Natural killer cell (primary cell): ENCODE results near the gene CCDC57. TPM values are rescaled to one million over a fixed set of nuclear protein-coding genes. Genes with fewer than 3 reads are reported as not detected.

Source experiments
- ATAC-seq, 3 donors: fragments of 150-1000 bp in 2 of 3; fragments of 200-7000 bp in 1 of 3; cut with Tn5 transposase; 1 replicate in 1 of 3; 2 replicates in 2 of 3; pipeline ENCODE4 v1.10.0; 2021; ENCODE audit warnings: mild to moderate bottlenecking in 2 of 3, moderate library complexity in 2 of 3
- DNase-seq, 2 donors: peaks; one replicate each; pipeline versions ENCODE4 v3.0.0 to v3.0.0-alpha.2; 2013 to 2021; ENCODE audit warnings: mixed read lengths in 1 of 2
- H3K27ac ChIP-seq: one replicate; pipeline ENCODE4 v1.5.1; 2013; ENCODE audit warnings: mild to moderate bottlenecking, low read length
- H3K27me3 ChIP-seq: one replicate; pipeline ENCODE4 v1.6.1; 2013; ENCODE audit warnings: low read length; ENCODE audit not compliant: control insufficient read depth, insufficient read depth
- H3K36me3 ChIP-seq: one replicate; pipeline ENCODE4 v1.6.1; 2013; ENCODE audit warnings: low read length; ENCODE audit not compliant: control insufficient read depth, insufficient read depth
- H3K4me1 ChIP-seq: one replicate; pipeline ENCODE4 v1.6.1; 2013; ENCODE audit warnings: low read length; ENCODE audit not compliant: control insufficient read depth, insufficient read depth
- H3K4me3 ChIP-seq: one replicate; pipeline ENCODE4 v1.5.1; 2013; ENCODE audit warnings: low read length
- H3K9me3 ChIP-seq: one replicate; pipeline ENCODE4 v1.6.1; 2013; ENCODE audit warnings: low read length; ENCODE audit not compliant: control insufficient read depth, insufficient read depth
- H3K27ac Mint-ChIP-seq, 2 donors: one replicate each; pipeline ENCODE4 v1.8.0; 2022; ENCODE audit warnings: mild to moderate bottlenecking in 2 of 2, mixed read lengths in 2 of 2, moderate library complexity in 1 of 2
- H3K27me3 Mint-ChIP-seq, 2 donors: one replicate each; pipeline ENCODE4 v1.8.0; 2022; ENCODE audit warnings: low read depth in 2 of 2, mixed read lengths in 2 of 2
- H3K36me3 Mint-ChIP-seq: one replicate; pipeline ENCODE4 v1.8.0; 2022; ENCODE audit warnings: mixed read lengths
- H3K4me1 Mint-ChIP-seq, 2 donors: one replicate each; pipeline ENCODE4 v1.8.0; 2022; ENCODE audit warnings: mixed read lengths in 2 of 2
- H3K4me3 Mint-ChIP-seq: one replicate; pipeline ENCODE4 v1.8.0; 2022; ENCODE audit warnings: mild to moderate bottlenecking, moderate library complexity, mixed read lengths
- H3K9me3 Mint-ChIP-seq, 2 donors: one replicate each; pipeline ENCODE4 v1.8.0; 2022; ENCODE audit warnings: mixed read lengths in 2 of 2
- CTCF ChIP-seq: fragments of 200-600 bp; IDR thresholded peaks from one replicate; pipeline ENCODE4 v1.8.0; 2022; ENCODE audit warnings: antibody characterized with exemption
- WGBS: methylation state at CpG from one replicate; pipeline ENCODE4 v1.1.7; 2013; ENCODE audit warnings: missing lambda C conversion rate; ENCODE audit not compliant: insufficient coverage; 5-methylcytosine and 5-hydroxymethylcytosine counted together
- intact Hi-C: fragments of 100-400 bp; cut with micrococcal nuclease; formaldehyde crosslinking; loops from one replicate; pipeline ENCODE4 v1.14.2; 2022
- total RNA-seq, 4 donors: library from RNA; stranded (reverse); fragments of 120-200 nt in 1 of 4; gene quantifications; one replicate each; pipeline versions ENCODE4 v1.2.3 to v1.2.4, GENCODE V29; 2013 to 2022

Gene CCDC57
- total RNA-seq, 3 donors from 2014 or later (not counting 1 experiment from before 2014, with no cell fraction given), result 69.7 to 79.2 (median 75.1) TPM

GRCh38 chr17:82201498-82201910 is 11.1 kb downstream of the CCDC57 start:
- Histone ChIP-seq H3K36me3 (no peaks in the 10 kb centered on the region), H3K4me3 (no peak overlapping the region), H3K27ac (peak overlapping the region; percentile 75), H3K9me3 (no peaks in the 10 kb centered on the region), H3K4me1 (peaks cover 50% of the 10 kb centered on the region), H3K27me3 (no peaks in the 10 kb centered on the region)
- DNase-seq (peak in 1 of 2 donors; percentile 41), ATAC-seq (no peak)
- TF ChIP-seq CTCF, result no peak
- H3K27ac Mint-ChIP-seq, result peak overlapping the region; percentile 81 to 90
- H3K4me3 Mint-ChIP-seq, result peak overlapping the region; percentile 53
- H3K4me1 Mint-ChIP-seq, result peaks cover 11 to 42% of the 10 kb centered on the region in 2 donors
- 91% methylated on average over 23 of the region's 23 CpGs for WGBS
- intact Hi-C loops, result loop anchor here (10.0 kb wide), 1 partner anchor 53 kb away; no protein-coding TSS in a partner anchor
- no peaks in the 10 kb centered on the region for H3K27me3 Mint-ChIP-seq
- no peaks in the 10 kb centered on the region for H3K9me3 Mint-ChIP-seq
- H3K36me3 Mint-ChIP-seq, result no peaks in the 10 kb centered on the region

GRCh38 chr17:82200743-82201497 is 11.7 kb downstream of the CCDC57 start:
- H3K36me3 ChIP-seq, result peaks cover 3% of the 10 kb centered on the region
- H3K36me3 Mint-ChIP-seq, result no peaks in the 10 kb centered on the region
- intact Hi-C loops, result loop anchor here (10.0 kb wide), 1 partner anchor 54 kb away; no protein-coding TSS in a partner anchor
- H3K9me3 Mint-ChIP-seq, result no peaks in the 10 kb centered on the region
- peak overlapping the region; percentile 81 to 90 for H3K27ac Mint-ChIP-seq
- H3K27me3 Mint-ChIP-seq, result no peaks in the 10 kb centered on the region
- no peaks in the 10 kb centered on the region for H3K27me3 ChIP-seq
- no peak overlapping the region for H3K4me3 ChIP-seq
- DNase-seq (peak; percentile 55 to 92), ATAC-seq (peak; percentile 98 to 99 (median 99))
- 62% methylated on average over 11 of the region's 13 CpGs for WGBS
- H3K4me1 ChIP-seq, result peaks cover 44% of the 10 kb centered on the region
- peaks cover 8 to 36% of the 10 kb centered on the region in 2 donors for H3K4me1 Mint-ChIP-seq
- no peaks in the 10 kb centered on the region for H3K9me3 ChIP-seq
- H3K4me3 Mint-ChIP-seq, result peak overlapping the region; percentile 67
- H3K27ac ChIP-seq, result peak overlapping the region; percentile 75
- no peak for TF ChIP-seq CTCF

GRCh38 chr17:82200135-82200534 is 12.5 kb downstream of the CCDC57 start:
- ATAC-seq (peak in 1 of 3 donors; percentile 2), DNase-seq (no peak)
- peaks cover 3% of the 10 kb centered on the region for H3K36me3 ChIP-seq
- Mint-ChIP-seq H3K27me3 (no peaks in the 10 kb centered on the region), H3K36me3 (no peaks in the 10 kb centered on the region), H3K4me3 (peak overlapping the region; percentile 67), H3K4me1 (peaks cover 0 to 29% of the 10 kb centered on the region in 2 donors), H3K27ac (peak overlapping the region; percentile 81 to 90), H3K9me3 (no peaks in the 10 kb centered on the region)
- H3K4me3 ChIP-seq, result no peak overlapping the region
- H3K9me3 ChIP-seq, result no peaks in the 10 kb centered on the region
- WGBS, result 76% methylated on average over 16 of the region's 17 CpGs
- no peaks in the 10 kb centered on the region for H3K27me3 ChIP-seq
- intact Hi-C loops, result loop anchor here (10.0 kb wide), 1 partner anchor 55 kb away; no protein-coding TSS in a partner anchor
- peaks cover 37% of the 10 kb centered on the region for H3K4me1 ChIP-seq
- H3K27ac ChIP-seq, result peak overlapping the region; percentile 75
- no peak for TF ChIP-seq CTCF
